GM12873 (cell line): Measurements from ENCODE around the gene WWOX.

Source experiments
- CTCF ChIP-seq: IDR thresholded peaks from 2 replicates; pipeline ENCODE4 v1.5.1; 2012; ENCODE audit warnings: low read depth, mild to moderate bottlenecking, moderate library complexity, low read length, control low read depth; ENCODE audit not compliant: insufficient read depth; ENCODE audit errors: missing control alignments

Gene WWOX

GRCh38 chr16:78623796-78624195 is 524.3 kb downstream of the WWOX start:
- no peak for TF ChIP-seq CTCF

GRCh38 chr16:78624366-78624765 is 524.9 kb downstream of the WWOX start:
- TF ChIP-seq CTCF, result no peak

GRCh38 chr16:78628461-78629045 is 529.1 kb downstream of the WWOX start:
- TF ChIP-seq CTCF, result no peak

GRCh38 chr16:78629173-78629572 is 529.7 kb downstream of the WWOX start:
- no peak for TF ChIP-seq CTCF

- TF ChIP-seq CTCF, result no peak
Measured at GRCh38 chr16:78630102-78630501, 530.6 kb downstream of the WWOX start.

- no peak for TF ChIP-seq CTCF
Measured at GRCh38 chr16:78633551-78633950, 534.1 kb downstream of the WWOX start.

GRCh38 chr16:78635807-78636206 is 536.4 kb downstream of the WWOX start:
- no peak for TF ChIP-seq CTCF
